ENCODE results near the gene TRIO.
A peak's percentile ranks its signal among the peaks of the same experiment; 100 is the strongest.

TRIO gene

GRCh38 chr5:14138608-14139540, 4.3 kb upstream of the TRIO start:
- Histone ChIP-seq H3K9ac (ENCODE audit: insufficient read length) (no peak overlapping the region), H3K4me3 (no peak overlapping the region), H3K36me3 (ENCODE audit: insufficient read depth, low read length) (no peaks in the 10 kb centered on the region), H3K9me3 (ENCODE audit: low read depth, low read length) (no peaks in the 10 kb centered on the region), H3K27ac (no peak overlapping the region)
- no peak for DNase-seq (ENCODE audit: low read depth, low spot score)
- TF ChIP-seq EZH2 (IDR thresholded peaks at IDR 0.05) (no peak), FOXP2 (optimal IDR thresholded peaks at IDR 0.05; ENCODE audit: control extremely low read depth, extremely low read length, insufficient read depth) (no peak), POLR2AphosphoS5 (IDR thresholded peaks at IDR 0.05; ENCODE audit: borderline replicate concordance, low read depth, low read length) (no peak)

DNA sequence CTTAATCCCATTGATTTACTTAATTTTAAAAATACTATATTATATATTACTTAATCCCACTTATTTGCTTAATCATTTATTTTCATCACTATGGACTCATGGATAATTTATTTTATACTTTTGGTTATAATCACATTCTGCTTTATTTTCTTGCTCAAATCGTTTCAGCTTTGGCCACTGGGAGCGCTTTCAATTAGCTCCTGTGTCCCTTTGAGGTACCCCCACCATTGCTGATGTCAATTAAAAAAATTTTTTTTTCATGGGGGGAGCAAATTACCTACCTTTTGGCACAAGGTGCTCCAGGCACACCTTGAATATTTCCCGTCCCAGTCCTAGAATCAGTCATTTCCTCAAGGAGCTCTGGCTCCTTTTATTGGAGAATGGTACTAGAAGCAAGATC, 1.4 kb upstream of the TRIO start:
- TF ChIP-seq POLR2AphosphoS5 (IDR thresholded peaks at IDR 0.05; ENCODE audit: borderline replicate concordance, low read depth, low read length) = no peak
- no peak for TF ChIP-seq FOXP2 (optimal IDR thresholded peaks at IDR 0.05; ENCODE audit: control extremely low read depth, extremely low read length, insufficient read depth)
- no peak for TF ChIP-seq EZH2 (IDR thresholded peaks at IDR 0.05)
- Histone ChIP-seq H3K9ac (ENCODE audit: insufficient read length) (no peak overlapping the region), H3K36me3 (ENCODE audit: insufficient read depth, low read length) (no peaks in the 10 kb centered on the region), H3K27ac (no peak overlapping the region), H3K4me3 (no peak overlapping the region), H3K9me3 (ENCODE audit: low read depth, low read length) (no peaks in the 10 kb centered on the region)
- DNase-seq (ENCODE audit: low read depth, low spot score) = no peak

- H3K27ac ChIP-seq = no peak overlapping the region
These were observed 828 bp upstream of the TRIO start for GRCh38 chr5:14142202-14142826.

GRCh38 chr5:14143546-14143840, 351 bp downstream of the TRIO start:
- TF ChIP-seq EZH2 (IDR thresholded peaks at IDR 0.05) (no peak), POLR2AphosphoS5 (IDR thresholded peaks at IDR 0.05; ENCODE audit: borderline replicate concordance, low read depth, low read length) (no peak), FOXP2 (optimal IDR thresholded peaks at IDR 0.05; ENCODE audit: control extremely low read depth, extremely low read length, insufficient read depth) (no peak)
- Histone ChIP-seq H3K9me3 (ENCODE audit: low read depth, low read length) (no peaks in the 10 kb centered on the region), H3K4me3 (peak overlapping the region; percentile 85), H3K27ac (no peak overlapping the region), H3K36me3 (ENCODE audit: insufficient read depth, low read length) (no peaks in the 10 kb centered on the region), H3K9ac (ENCODE audit: insufficient read length) (peak overlapping the region; percentile 72)
- no peak for DNase-seq (ENCODE audit: low read depth, low spot score)

More at GRCh38 chr5:14142202-14142826, 828 bp upstream of the TRIO start:
- no peak for DNase-seq (ENCODE audit: low read depth, low spot score)
- Histone ChIP-seq H3K9ac (ENCODE audit: insufficient read length) (peak overlapping the region; percentile 80), H3K4me3 (peak overlapping the region; percentile 91), H3K9me3 (ENCODE audit: low read depth, low read length) (no peaks in the 10 kb centered on the region), H3K36me3 (ENCODE audit: insufficient read depth, low read length) (no peaks in the 10 kb centered on the region)
- TF ChIP-seq POLR2AphosphoS5 (IDR thresholded peaks at IDR 0.05; ENCODE audit: borderline replicate concordance, low read depth, low read length) (no peak), EZH2 (IDR thresholded peaks at IDR 0.05) (no peak), FOXP2 (optimal IDR thresholded peaks at IDR 0.05; ENCODE audit: control extremely low read depth, extremely low read length, insufficient read depth) (no peak)

DNA sequence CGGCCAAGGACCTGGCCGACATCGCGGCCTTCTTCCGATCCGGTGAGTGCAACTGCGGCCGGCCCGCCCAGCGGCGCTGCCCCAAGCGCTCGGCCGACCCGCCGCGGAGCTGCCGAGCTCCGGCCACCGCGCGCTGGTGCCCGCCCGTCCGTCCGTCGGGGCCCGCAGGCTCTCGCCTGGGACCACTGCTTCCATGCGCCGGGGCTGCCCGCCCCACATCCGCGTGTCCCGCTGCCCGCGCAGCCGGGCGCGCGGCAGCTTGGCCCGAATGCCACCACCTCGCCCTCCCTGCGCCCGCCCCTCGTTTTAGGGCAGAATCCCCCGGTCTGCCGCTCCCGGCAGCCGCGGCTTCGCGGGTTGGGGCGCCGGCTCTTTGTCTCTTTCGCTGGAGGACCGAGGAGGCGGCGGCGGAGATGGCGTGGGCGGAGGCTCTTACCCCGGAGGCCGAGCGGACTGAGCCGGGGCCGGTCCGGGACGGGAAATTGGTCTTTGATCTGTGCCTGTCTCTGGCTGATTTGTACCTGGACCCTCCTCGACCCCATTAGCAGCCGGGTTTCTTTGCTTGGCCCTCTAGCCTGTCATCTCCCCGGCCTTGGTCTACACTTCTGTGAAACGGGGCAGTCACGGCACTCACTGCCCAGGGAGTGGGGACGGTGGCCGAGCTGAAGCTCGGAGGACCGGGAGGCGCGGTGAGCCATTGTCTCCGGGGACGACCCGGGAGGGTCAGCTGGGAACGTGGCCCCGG, 871 bp downstream of the TRIO start:
- no peak for DNase-seq (ENCODE audit: low read depth, low spot score)
- no peaks in the 10 kb centered on the region for H3K36me3 ChIP-seq (ENCODE audit: insufficient read depth, low read length)
- no peaks in the 10 kb centered on the region for H3K9me3 ChIP-seq (ENCODE audit: low read depth, low read length)
- H3K27ac ChIP-seq = no peak overlapping the region
- H3K9ac ChIP-seq (ENCODE audit: insufficient read length) = peak overlapping the region; percentile 72
- peak overlapping the region; percentile 85 for H3K4me3 ChIP-seq
- TF ChIP-seq POLR2AphosphoS5 (IDR thresholded peaks at IDR 0.05; ENCODE audit: borderline replicate concordance, low read depth, low read length) = no peak
- no peak for TF ChIP-seq EZH2 (IDR thresholded peaks at IDR 0.05)
- no peak for TF ChIP-seq FOXP2 (optimal IDR thresholded peaks at IDR 0.05; ENCODE audit: control extremely low read depth, extremely low read length, insufficient read depth)

DNA sequence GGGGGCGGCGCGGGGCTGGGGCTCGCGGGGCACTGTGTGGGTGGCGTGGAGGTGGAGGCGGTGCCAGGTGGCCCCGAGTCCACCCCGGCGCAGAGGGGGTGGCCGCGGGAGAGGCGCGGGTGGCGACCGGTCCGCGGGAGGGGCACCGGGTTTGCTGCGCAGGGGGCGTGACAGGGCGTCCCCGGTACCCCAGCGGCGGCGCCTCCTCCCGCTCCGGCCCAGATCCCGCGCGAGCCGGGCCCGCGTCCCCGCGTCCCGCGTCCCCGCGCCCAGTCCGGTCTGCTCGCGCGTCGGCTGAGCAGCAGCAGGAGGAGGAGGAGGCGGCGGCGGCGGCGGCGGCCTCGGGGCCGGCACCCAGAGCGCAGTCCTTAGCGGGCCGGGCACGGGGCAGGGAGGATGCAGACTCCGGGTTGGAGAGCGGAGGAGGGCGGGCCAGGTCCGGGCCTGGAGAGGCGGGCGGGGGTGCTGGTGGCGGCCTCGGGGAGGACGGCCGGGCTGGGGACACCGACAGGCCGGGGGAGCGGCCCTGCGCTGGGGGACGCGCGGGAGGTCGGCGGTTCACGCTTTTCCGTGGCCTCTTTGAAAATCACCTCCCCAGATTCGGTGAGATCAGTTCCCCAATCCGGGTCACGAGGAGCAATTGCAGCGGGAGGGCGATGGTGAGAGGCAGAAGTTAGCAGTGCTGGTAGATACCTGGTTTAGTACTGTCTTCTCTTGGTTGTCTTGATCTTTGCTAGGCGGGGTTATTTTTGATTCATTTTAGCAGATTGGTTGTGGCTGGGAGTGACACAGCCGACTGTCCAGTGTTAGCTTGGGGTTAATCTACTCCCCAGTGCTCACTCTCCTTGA, 1.7 kb downstream of the TRIO start:
- DNase-seq (ENCODE audit: low read depth, low spot score) = no peak
- TF ChIP-seq POLR2AphosphoS5 (IDR thresholded peaks at IDR 0.05; ENCODE audit: borderline replicate concordance, low read depth, low read length) (no peak), FOXP2 (optimal IDR thresholded peaks at IDR 0.05; ENCODE audit: control extremely low read depth, extremely low read length, insufficient read depth) (no peak), EZH2 (IDR thresholded peaks at IDR 0.05) (no peak)
- H3K27ac ChIP-seq = no peak overlapping the region
- no peaks in the 10 kb centered on the region for H3K36me3 ChIP-seq (ENCODE audit: insufficient read depth, low read length)
- no peaks in the 10 kb centered on the region for H3K9me3 ChIP-seq (ENCODE audit: low read depth, low read length)
- H3K4me3 ChIP-seq = peak overlapping the region; percentile 85
- H3K9ac ChIP-seq (ENCODE audit: insufficient read length) = peak overlapping the region; percentile 72

DNA sequence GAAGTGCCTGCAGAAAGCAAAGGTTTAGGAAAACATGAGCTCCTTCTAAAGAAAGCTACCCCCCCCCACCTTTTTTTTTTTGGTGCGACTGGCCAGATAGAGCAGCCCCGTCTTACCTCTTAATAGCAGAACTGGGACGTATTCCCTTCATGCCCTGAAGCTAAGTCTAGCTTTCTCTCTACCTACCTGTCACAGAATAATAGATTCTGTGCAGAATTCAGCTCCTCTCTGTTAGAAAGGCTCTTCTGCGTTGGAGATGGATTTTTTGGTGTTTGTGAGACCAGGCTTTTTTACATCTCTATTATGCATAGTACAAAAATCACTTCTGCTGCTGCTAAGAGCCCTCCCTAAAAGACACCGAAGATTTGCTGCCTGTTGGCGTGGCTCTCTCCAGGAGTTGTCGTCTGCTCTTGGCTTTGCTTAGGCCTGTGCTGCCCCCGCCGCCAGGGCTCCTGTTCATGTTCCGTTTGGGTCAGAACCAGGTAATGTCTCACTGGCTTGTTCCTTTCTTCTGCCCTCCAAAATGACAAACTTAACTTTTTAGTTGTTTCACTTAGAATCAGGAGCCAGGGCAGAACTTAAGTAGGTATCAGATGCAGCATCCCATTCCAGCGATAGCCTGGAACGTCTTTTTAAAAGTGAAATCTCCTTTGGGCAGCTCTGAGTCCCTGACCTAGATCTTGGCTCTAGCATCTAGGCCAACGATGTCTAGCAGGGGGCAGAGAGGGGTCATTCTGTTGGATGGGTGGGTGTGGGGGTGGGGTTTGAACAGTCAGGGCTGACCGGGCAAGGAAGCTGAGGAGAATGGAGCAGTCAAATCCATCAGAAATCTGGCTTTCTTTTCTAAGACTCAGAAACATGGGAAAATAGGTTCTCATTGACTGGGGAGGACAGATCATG, 2.5 kb downstream of the TRIO start:
- H3K36me3 ChIP-seq (ENCODE audit: insufficient read depth, low read length) = no peaks in the 10 kb centered on the region
- H3K9me3 ChIP-seq (ENCODE audit: low read depth, low read length) = no peaks in the 10 kb centered on the region
- DNase-seq (ENCODE audit: low read depth, low spot score) = no peak
- peak overlapping the region; percentile 85 for H3K4me3 ChIP-seq
- no peak overlapping the region for H3K27ac ChIP-seq
- no peak overlapping the region for H3K9ac ChIP-seq (ENCODE audit: insufficient read length)
- TF ChIP-seq FOXP2 (optimal IDR thresholded peaks at IDR 0.05; ENCODE audit: control extremely low read depth, extremely low read length, insufficient read depth) = no peak
- TF ChIP-seq EZH2 (IDR thresholded peaks at IDR 0.05) = no peak
- no peak for TF ChIP-seq POLR2AphosphoS5 (IDR thresholded peaks at IDR 0.05; ENCODE audit: borderline replicate concordance, low read depth, low read length)
